ENCODE results near the gene PLEK.

GRCh38 chr2:68320118-68320641, 44.9 kb upstream of the PLEK start:
- TF ChIP-seq YY1 (IDR thresholded peaks at IDR 0.05; ENCODE audit: insufficient read depth, insufficient read length), result no peak
- no peak for TF ChIP-seq ZNF274 (IDR thresholded peaks at IDR 0.05; ENCODE audit: low read depth, low read length)
- no peak for TF ChIP-seq SUZ12 (IDR thresholded peaks at IDR 0.05; ENCODE audit: extremely low read depth, insufficient read depth, insufficient read length)

Measured in NT2/D1 (cell line).